G401 (cell line): ENCODE measurements around the gene HOXA11. TPM values are rescaled to one million over a fixed set of nuclear protein-coding genes. Genes with fewer than 3 reads are reported as not detected.

Experiments used
- DNase-seq: peaks from one replicate; pipeline ENCODE4 v3.0.0-alpha.2; 2015; ENCODE audit warnings: low spot score
- in situ Hi-C: cut with HindIII; loops from 2 replicates; pipeline ENCODE4 v1.10.0; 2016; ENCODE audit warnings: low sequenced_read_pairs, mixed read lengths
- total RNA-seq: library from RNA; depleted of rRNA; stranded (reverse); fragments of >200 nt; shearing (Covaris generic); gene quantifications from 2 replicates; pipeline ENCODE4 v1.2.3, GENCODE V29; 2014

The HOXA11 gene
- total RNA-seq, 1 experiment from 2014 or later: 9.3 TPM

DNA sequence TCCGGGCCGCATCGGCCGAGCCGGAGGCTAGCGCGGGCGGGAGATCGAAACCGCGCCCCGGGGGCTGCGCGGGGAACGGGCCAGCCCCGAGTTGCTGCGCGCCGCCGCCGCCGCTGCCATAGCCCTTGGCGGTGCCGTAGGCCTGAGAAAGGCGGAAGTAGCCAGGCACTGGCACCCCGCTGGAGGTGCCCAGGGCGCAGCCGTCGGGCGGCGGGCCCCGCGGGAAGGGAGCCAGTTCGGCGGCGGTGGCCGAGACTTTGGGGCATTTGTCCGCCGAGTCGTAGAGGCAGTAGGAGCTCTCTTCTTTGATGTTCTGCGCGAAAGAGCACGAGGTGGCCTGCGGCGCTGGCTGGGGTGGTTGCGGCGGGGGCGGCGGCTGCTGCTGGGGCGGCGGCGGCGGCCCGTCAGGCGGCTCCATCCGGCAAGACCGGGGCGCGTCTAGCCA lies 11.5 kb downstream of the HOXA11 start:
- in situ Hi-C loops: no loop called here

DNA sequence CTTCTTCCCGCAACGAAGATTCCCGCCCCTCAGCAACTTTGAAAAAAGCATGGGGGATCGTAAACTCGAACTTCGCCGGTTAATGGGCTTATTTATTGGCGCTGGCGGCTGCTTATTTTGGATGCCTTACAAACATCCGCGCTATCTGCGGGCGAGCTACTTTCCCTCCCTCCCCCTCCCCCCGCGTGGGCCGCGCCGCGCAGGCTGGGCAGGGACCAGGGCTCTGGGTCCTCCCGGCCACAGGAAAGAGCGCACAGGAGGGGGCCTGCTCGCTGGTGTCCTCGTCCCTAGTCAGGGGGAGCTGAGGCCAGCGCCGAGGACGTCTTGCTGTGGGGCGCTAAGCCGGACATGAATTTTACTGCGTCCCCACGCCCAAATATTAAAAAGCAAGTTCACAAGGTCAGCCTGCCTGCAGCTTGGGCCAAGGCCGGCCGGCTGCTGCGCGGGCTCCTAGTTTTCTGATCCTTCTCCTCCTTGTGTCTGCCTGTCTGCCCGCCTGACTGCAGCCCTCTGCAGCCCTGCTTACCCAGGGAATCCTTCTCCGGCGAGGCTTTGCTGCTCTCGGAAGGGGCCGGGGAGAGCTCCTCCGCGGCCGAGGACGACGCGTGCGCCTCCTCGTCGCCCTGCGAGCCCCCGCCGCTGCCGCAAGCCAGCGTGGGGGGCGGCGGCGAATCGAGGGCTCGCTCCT lies 12.1 kb downstream of the HOXA11 start:
- no peak for DNase-seq
- in situ Hi-C loops: no loop called here

More for the DNA sequence above, 11.5 kb downstream of the HOXA11 start:
- no peak for DNase-seq

DNA sequence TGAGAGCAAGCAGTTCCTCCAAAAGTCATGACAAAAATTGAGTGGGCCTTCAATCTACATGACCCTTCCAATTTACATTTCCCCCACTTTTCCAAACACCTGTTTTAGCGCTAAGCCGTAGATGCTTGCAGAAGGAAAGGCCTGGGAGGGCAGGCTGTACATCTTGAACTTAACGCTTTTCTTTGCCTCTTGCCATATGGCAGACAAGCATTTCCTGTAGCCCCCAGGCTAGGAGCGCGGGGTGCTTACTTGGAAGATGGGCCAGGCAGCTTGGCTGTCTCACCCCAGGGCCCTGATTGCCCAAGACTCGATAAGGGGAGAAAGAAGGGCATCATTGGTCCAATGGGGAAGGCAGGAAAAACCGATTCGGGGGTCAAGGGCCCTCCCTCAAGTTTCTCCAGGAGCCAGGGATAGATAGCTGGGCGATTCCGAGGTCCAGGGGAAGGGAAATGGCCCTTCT lies 12.7 kb downstream of the HOXA11 start:
- no peak for DNase-seq
- in situ Hi-C loops: no loop called here

DNA sequence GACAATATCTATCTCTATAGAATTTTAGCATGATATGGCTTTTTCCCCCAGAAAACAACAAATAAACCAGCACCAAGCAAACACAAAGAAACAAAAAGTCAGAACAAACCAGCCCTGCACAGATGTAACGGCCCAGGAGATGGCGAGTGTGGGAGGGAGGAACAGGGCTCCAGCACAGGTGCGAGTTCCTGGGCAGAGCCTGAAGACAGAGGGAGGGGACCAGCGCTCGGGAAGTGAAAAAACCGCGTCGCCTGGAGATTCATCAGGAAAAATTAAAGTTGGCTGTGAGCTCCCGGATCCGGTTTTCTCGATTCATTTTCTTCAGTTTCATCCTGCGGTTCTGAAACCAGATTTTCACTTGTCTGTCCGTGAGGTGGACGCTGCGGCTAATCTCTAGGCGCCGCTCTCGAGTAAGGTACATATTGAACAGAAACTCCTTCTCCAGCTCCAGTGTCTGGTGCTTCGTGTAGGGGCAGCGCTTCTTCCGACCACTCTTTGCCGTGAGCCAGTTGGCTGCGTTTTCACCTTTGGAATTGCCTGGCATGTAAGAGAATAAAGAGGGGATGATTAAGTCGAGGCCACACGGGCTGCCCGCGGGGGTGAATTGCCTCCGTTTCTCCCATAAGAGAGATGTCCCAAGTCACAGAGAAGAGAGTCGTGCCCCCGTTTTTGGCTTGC lies 13.3 kb downstream of the HOXA11 start:
- in situ Hi-C loops: no loop called here
- DNase-seq: no peak

DNA sequence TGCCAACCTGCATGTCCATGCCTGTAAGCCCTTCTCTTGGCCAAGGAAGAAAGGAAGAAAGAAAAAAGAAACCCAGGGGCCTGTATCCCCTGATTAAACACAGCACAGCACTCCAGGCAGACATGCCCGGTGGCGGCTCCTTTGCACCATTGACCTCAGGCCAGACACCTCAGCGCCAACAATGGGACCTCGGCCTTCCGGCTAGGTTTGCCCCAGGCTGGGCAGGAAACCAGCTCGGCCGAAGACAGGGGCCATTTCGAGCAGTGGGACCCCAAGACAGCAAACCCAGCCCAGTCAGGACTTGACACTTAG lies 13.8 kb downstream of the HOXA11 start:
- in situ Hi-C loops: no loop called here
- DNase-seq: no peak

DNA sequence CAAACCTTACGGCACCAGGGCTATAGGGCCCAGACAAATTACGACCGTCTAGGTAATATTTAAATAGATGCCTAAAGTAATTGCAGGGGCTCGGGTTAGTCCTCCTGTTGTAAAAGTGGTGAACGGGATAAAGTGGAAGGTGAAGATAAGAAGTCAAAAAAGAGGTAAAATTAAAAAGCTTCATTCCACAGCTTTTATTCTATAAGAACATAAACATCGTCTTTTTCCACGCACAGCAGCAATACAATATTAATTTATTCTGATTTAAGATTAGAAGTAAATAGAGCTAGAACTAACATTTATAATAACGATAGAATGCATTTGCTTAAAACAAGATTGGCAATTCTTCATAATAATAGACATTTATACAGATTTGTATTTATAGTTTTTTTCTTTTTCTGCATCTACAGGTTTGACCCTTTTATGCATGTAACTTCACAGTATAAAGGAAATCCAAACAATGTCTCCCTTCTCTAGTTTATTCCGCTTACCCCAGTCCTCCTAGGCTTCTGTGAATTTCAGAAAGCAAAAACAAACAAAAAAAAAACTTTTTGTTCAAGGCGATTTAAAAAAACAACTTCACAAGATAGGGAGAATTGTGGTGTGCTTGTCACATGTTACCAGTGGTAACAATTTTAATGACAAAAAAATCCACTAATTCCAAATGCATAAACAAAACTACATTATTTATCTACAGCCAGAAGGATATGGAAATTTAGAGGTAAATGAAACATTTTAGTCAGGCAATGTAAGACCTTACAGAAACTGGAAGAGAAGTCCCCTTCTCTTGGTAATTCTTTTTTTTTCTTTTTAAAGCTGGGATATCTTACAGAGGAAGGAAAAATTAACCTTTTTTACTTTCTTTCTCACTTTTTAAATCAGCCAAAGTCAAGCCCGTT lies 14.4 kb downstream of the HOXA11 start:
- DNase-seq: no peak
- in situ Hi-C loops: no loop called here

DNA sequence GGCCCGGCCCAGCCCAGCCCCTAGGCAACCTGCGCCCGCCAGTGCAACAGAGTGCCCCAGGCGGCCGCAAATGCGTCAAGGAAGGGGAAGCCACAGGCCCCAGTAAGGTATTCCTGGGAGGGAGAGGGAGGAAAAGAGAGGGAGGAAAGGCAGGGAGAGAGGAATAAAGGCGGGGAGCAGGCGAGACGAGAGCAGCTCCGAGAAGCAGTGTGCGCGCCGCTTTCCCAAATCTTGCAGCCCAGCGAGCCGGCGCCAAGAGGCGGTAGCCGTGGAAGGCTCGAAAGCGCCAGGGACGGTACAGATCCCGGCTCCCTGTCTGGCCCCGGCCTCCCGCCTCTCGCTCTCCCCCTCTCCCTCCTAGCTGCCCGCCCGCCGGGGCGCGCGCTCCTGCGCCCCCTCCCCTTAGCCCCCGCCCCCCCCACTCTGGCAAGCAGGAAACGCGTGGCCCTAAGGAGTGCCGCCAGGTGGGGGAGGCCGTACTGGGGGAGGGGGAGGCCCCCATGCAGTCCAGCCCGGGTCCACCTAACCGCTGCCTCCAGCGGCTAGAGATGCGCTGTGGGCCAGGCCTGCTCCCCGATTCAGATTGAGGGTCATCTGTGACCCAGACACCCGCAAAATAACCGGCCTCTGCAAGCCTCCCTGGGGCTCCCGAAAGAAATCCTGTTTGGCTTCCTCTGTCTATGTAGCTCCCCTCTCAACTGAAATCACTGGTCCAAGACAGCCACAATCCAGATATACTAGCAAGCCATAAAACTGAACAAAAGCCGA lies 15.2 kb downstream of the HOXA11 start:
- in situ Hi-C loops: no loop called here

DNA sequence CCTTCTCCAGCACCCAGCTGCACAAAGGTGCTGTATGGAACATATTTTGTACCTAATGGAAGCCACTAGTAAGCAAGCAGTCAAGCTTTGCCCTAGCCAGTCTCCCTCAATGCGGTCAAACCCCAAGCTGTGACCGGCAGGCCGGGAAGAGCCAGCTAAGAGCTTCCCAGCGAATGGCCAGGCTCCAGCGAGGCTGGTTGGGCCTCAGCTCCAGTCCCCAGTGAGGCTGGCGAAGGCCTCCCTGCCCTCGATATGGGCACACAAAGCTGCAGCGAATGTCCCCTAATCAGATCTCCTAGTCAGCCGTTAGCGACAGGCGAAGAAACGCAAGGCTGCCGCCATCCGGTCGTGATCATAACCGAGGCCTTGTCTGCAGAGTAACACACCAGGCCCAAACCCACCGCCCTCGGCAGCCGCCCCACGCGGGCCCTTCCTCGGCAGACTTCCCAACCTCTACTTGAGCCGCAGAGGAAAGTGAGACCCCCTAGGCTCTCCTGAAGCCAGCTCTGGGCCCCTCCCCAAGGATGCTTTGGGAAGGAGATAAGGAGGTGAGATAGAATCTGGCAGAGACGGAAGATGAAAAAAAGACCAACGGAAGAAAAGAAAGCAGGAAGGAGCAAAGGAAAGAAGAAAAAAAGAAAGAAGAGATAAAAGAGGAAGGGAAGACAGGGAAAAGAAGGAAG lies 16.6 kb downstream of the HOXA11 start:
- no peak for DNase-seq
- in situ Hi-C loops: no loop called here

More for the DNA sequence above, 15.2 kb downstream of the HOXA11 start:
- no peak for DNase-seq

DNA sequence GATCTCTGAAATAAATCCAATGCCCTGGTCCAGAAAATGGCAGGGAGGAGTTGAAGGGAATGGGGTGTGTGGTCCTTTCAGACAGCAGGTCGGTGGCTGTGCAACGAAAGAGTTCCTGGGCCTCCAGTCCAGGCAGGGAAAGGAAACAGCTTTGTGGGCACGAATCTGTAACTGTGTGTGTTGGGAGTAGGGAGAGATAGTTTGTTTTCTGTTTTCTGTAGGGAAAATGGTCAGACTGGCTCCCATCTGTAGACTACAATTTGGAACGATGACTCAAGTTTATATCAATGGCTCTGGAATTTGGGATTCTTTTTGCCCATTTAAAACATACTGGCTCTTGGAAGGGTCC lies 17.1 kb downstream of the HOXA11 start:
- in situ Hi-C loops: no loop called here
- no peak for DNase-seq

DNA sequence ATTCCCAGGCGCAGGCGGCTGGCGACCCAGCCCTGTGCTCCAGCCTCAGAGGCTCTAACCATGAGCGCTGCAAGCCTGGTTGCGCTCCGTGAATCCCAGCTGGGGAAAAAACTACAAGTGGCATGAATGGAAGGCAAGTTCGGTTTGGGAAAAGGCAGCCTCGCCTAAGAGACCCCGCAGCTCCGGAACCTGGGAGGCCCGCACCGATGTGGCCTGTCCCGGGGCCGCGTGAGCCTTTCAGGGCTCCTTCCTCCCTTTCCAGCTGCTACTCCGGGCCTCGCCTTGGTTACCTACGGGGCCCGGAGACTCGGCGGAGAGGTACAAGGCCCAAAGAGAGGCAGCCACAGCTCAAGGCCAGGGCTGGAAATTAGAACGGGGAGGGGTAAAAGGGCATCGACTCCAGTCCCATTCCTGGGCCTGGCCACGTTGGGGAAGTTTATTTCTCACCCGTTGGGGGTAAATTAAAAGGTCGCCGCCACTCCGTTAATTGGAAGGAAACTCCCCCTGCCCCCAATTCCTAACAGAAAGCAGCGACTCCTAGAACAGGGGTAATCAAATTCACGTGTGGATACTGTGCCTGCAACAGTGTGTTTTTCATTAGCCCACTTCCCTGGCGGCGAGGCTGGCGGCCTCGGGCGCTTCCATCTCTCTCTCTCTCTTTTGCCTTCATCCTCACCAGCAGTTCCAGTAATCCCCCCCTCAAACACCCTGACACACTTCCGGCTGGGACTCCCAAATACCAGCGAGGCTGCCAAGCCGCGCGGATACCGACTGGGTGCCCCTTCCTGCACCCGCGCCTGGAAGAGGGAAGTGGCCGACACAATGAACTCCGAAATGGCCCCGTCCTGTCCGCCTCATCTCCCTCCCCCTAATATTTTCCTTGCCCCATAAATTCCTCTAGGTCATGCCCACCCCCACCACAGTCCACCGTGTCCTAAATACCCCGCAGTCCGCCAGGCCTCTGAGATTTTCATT lies 18.2 kb downstream of the HOXA11 start:
- DNase-seq: no peak
- in situ Hi-C loops: no loop called here

DNA sequence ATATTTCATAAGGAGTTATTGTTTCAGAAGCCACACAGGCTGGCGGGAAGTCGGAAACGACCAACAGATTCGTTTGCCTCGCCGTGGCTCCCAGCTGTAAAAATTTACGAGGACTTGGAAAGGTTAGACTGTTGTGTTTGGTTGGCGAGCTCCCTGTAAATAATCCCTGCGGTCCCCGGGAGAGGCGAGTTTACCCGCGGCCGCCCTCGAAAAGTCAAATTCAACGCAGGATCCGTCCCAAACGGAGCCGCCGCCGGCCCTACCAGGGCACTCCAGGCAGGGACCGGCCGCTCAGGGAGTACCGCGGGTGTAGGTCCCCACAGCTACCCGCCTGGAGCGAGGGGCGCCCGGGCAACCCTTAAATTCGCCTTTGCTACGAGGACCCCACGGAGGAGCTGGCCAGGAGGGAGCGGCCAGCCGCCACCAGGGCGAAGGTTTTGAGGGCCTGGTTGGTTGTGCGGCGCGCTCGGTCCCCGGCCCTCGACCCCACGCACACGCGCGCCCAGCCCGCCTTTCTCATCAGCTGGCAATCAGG lies 19.0 kb downstream of the HOXA11 start:
- in situ Hi-C loops: no loop called here
- DNase-seq: no peak

DNA sequence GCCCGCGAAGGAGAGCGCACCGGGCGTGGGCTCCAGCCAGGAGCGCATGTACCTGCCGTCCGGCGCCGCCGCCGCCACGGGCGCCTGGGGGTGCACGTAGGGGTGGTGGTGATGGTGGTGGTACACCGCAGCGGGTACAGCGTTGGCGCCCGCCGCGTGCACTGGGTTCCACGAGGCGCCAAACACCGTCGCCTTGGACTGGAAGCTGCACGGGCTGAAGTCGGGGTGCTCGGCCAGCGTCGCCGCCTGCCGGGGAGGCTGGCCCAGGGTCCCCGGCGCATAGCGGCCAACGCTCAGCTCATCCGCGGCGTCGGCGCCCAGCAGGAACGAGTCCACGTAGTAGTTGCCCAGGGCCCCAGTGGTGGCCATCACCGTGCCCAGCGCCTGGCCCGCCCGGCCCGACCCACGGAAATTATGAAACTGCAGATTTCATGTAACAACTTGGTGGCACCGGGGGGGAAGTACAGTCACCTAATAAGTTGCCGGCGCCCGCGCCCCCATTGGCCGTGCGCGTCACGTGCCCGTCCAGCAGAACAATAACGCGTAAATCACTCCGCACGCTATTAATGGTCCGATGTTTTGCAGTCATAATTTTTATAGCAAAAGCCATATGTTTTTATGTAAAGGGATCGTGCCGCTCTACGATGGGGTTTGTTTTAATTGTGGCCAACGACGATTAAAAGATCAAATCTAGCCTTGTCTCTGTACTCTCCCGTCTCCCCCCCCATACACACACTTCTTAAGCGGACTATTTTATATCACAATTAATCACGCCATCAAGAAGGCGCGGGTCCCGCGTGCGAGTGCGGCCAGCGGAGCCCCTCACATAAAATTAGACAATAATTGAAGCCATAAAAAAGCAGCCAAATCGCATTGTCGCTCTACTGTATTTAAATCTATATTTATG lies 19.7 kb downstream of the HOXA11 start, which contains the start of gene HOXA9:
Gene HOXA9, minus strand, starts transcription at position 449 of the 907 bp plus-strand sequence. Its CDS starts 80 bp downstream, at position 369.
- DNase-seq: no peak

DNA sequence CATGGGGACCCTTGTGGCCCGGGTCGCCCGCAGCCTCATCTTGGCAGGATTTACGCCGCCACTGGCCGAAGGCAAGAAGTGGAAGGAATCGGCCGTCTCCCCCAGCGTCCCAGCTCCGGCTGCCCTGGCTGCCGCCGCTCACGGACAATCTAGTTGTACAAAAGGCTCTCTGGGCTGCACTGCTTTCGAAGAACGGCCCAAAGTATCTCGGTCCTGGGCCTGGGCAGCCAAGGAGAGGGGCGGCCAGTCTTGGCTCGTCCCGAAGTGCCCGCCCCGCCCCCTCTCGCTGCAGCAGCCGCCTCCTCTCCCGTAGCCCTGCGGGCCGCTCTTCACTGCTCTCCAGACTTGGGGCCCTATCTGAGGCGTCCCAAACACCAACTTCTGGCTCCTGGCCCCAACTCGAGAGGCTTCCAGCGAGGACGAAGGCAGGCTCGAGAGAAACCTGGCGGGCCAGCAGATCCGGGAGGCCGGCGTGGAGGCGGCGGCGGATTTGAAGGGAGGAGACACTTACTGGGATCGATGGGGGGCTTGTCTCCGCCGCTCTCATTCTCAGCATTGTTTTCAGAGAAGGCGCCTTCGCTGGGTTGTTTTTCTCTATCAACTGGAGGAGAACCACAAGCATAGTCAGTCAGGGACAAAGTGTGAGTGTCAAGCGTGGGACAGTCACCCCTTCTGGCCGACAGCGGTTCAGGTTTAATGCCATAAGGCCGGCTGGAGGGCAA lies 20.5 kb downstream of the HOXA11 start:
- no peak for DNase-seq
- in situ Hi-C loops: loop anchor here (5.0 kb wide), 1 partner anchor 37 kb away; no protein-coding TSS in a partner anchor

More for the DNA sequence above, 19.7 kb downstream of the HOXA11 start, which contains the start of gene HOXA9:
- in situ Hi-C loops: no loop called here

DNA sequence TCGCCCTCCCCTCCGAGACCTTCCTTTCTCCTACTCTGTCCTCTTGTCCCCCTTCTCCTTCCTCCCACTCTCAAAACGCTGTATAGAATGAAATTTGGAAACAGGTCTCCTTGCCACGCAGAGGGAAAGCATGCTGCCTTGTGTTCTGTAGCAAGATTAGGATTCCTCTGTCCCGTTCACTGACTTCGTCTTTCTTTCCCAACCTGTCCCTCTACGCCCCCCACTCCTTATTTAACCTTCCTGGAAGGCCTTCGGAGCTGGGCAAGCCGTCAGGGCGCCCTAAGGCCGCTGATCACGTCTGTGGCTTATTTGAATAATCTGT lies 21.0 kb downstream of the HOXA11 start:
- in situ Hi-C loops: loop anchor here (5.0 kb wide), 1 partner anchor 37 kb away; no protein-coding TSS in a partner anchor
- DNase-seq: no peak

DNA sequence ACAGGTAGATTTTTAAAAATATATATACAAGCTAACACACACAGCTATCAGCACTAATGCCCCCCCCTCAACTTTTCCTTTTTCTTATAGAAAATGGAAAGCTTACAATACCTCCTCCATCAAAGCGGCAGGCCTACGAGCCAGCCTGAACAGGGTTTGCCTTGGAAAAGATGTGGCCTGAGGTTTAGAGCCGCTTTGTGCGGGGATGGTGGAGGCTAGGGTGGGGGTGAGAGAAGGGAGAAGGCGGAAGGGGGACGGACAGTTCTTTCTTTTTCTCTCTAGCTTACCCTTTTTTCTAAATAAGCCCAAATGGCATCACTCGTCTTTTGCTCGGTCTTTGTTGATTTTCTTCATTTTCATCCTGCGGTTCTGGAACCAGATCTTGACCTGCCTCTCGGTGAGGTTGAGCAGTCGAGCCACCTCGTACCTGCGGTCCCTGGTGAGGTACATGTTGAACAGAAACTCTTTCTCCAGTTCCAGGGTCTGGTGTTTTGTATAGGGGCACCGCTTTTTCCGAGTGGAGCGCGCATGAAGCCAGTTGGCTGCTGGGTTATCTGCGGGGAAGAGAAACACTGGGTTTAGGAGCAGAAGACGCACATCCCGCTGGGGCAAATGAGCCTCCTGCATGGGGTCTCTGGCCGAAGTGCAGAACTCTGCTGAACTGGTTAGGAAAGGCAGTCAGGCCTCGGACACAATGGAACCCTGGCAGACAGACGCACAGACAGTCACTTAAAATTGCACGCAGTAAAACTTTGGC lies 21.6 kb downstream of the HOXA11 start:
- in situ Hi-C loops: loop anchor here (5.0 kb wide), 1 partner anchor 36 kb away; no protein-coding TSS in a partner anchor
- DNase-seq: no peak
